AG09309 (cell line): ENCODE measurements around the gene GPR25.

Experiments
- DNase-seq: peaks from one replicate; pipeline ENCODE4 v3.0.0-alpha.2; 2010; ENCODE audit warnings: low read depth
- H3K4me3 ChIP-seq: 2 replicates; pipeline ENCODE4 v1.5.1; 2011; ENCODE audit warnings: mild to moderate bottlenecking, low read depth, low read length, moderate library complexity; ENCODE audit not compliant: control insufficient read depth
- CTCF ChIP-seq: IDR thresholded peaks from 2 replicates; pipeline ENCODE4 v1.5.1; 2011; ENCODE audit warnings: mild to moderate bottlenecking, low read depth, low read length, inconsistent platforms; ENCODE audit not compliant: insufficient read depth, control insufficient read depth; ENCODE audit errors: missing control alignments

Gene GPR25

GRCh38 chr1:200889571-200889970 is 16.8 kb downstream of the GPR25 start:
- no peak for TF ChIP-seq CTCF
- DNase-seq = no peak
- H3K4me3 ChIP-seq = no peak overlapping the region

GRCh38 chr1:200890027-200890426 is 17.2 kb downstream of the GPR25 start:
- H3K4me3 ChIP-seq = no peak overlapping the region
- no peak for DNase-seq
- no peak for TF ChIP-seq CTCF

GRCh38 chr1:200890818-200891773 is 18.3 kb downstream of the GPR25 start:
- peak overlapping the region; percentile 48 for H3K4me3 ChIP-seq
- no peak for DNase-seq
- peak; percentile 58 for TF ChIP-seq CTCF

GRCh38 chr1:200891774-200892157 is 19.0 kb downstream of the GPR25 start:
- no peak overlapping the region; the same call in none of the 2 replicates for H3K4me3 ChIP-seq
- DNase-seq = no peak
- TF ChIP-seq CTCF = no peak

- no peak for DNase-seq
- H3K4me3 ChIP-seq = no peak overlapping the region
- TF ChIP-seq CTCF = no peak
Measured at GRCh38 chr1:200892546-200892945, 19.8 kb downstream of the GPR25 start.

GRCh38 chr1:200892958-200893357 is 20.2 kb downstream of the GPR25 start:
- no peak for TF ChIP-seq CTCF
- H3K4me3 ChIP-seq = no peak overlapping the region
- DNase-seq = no peak
